SIG-M5 (cell line): ENCODE data around the gene AGR2.
"Not testable (repeated sequence)": the region's sequence is repeated elsewhere in the genome, so short reads cannot be mapped to it uniquely, and the experiment has no call there.

Source experiments
- DNase-seq: peaks from one replicate; lab custom pipeline; 2025; lab: John Stamatoyannopoulos, UW

AGR2 gene

DNA sequence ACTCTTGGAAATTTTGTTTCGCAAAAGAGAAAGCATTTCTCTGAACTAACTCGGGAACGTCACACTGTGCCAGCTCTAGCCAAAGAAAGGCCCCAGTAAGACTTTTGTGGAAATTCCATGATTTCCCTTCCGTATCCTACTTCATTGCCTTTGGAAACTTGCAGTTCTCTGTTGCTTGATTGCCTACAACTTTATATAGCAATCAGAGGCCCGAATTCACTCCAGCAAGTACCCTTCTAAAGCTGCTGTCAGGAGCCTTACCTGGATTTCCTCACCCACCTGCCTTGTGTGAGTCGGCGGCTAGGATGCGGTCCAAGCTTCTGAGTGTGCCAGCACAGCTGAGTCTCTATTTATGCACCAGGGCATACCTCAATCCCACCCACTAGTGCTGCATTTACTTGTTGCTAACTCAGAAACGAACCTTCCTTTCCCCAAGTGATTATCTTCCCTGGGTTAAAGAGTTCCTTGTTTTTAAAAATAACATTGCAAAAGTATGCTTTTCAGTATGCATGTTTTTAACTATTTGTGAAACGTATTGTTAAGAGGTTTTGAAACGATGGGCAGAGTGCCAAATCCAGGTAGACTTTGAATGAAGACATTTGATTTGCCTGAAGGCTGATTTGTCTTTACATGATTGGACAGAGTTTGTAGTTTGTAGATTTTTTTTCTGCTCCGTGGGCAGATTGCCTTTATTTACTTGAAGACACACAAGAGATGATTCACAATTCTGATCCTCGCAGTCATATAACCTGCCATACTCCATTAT lies at the start of gene AGR2:
Gene AGR2 (minus strand): TSS at position 326 of the 766 bp plus-strand sequence. CDS start 3,203 bp downstream, outside the sequence.
- no peak for DNase-seq

DNA sequence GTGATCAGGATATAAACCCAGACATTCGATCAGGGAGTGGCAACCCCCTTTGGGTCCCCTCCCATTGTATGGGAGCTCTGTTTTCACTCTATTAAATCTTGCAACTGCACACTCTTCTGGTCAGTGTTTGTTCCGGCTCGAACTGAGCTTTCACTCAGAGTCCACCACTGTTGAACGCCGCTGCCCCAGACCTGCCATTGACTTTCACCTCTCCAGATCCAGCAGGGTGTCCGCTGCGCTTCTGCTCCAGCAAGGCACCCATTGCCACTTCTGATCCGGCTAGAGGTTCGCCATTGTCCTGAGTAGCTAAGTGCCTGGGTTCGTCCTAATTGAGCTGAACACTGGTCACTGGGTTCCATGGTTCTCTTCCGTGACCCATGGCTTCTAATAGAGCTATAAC lies 48.4 kb upstream of the AGR2 start:
- DNase-seq, result not testable (repeated sequence)

- no peak for DNase-seq
These were observed 47.0 kb upstream of the AGR2 start for GRCh38 chr7:16851829-16852228.

- DNase-seq, result no peak
These were observed 46.0 kb upstream of the AGR2 start for GRCh38 chr7:16850614-16851466.

- no peak for DNase-seq
These were observed 44.7 kb upstream of the AGR2 start for GRCh38 chr7:16849296-16850148.

GRCh38 chr7:16847381-16847860 lies 42.6 kb upstream of the AGR2 start:
- no peak for DNase-seq

DNA sequence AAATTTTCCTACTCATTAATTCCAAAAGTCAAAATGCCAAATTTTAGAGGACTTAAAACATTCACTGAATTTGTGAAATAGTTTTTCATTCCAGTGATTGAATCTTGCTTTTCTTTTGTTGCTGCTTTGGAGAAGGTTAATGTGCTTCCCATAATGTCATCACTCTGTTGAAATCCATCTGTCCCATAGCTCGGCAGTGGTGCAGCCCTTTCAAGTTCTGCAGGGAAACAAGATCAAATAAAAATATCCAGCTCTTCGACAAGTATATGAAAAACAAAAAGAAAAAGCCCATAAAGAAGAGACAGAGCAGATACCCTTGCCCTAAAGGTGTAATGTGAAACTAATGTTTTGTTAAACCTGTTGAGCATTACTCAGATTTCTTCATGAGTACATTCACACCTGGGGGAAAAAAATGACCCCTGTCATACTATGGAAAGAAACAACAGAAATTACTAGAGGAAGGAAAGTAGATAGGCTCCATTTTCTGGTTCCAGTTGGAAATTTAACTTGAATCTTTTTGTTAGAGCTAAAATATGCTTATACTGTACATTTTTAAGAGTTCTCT lies 41.9 kb upstream of the AGR2 start:
- no peak for DNase-seq

DNA sequence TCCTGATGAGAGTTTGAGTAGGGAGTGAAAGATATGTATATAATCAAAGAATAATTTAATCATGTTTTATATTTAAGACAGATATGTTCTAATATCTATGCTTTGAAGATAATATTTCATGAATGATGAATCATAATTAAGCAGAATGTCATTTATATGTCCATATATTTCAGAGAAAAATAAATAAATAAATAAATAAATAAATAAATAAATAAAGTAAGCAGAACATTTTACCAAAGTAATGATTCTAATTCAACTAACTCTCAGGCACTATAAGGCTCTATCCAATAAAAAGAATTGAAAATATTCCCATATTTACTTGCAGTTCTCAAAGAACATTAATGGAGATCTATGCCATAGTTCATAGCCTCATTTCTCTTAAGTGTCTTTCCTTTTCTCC lies 40.9 kb upstream of the AGR2 start:
- DNase-seq, result no peak

GRCh38 chr7:16841681-16842080 lies 36.9 kb upstream of the AGR2 start:
- DNase-seq, result no peak

GRCh38 chr7:16840094-16840493 lies 35.3 kb upstream of the AGR2 start:
- no peak for DNase-seq

- DNase-seq, result no peak
These were observed 34.8 kb upstream of the AGR2 start for GRCh38 chr7:16839646-16840045.

DNA sequence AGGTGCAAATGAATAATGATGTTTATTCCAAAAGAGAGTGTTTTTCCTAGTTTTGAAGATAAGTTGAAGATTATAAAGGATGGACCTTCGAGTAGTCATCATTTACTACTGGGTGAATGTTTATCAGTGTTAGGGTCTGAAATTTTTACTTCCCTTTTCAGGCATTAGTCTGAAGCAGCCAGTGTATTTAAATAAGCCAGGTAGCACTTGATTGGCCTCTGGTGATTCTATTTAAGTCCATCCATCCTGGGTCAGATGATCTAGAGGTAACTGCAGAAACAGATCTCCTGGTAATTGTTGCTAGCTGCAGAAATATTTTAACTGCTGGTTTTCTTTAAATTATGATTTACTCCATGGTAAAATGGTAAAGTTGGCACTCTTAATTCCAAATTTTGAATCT lies 34.1 kb upstream of the AGR2 start:
- DNase-seq, result no peak

- no peak for DNase-seq
These were observed 33.6 kb upstream of the AGR2 start for GRCh38 chr7:16838386-16838785.

DNA sequence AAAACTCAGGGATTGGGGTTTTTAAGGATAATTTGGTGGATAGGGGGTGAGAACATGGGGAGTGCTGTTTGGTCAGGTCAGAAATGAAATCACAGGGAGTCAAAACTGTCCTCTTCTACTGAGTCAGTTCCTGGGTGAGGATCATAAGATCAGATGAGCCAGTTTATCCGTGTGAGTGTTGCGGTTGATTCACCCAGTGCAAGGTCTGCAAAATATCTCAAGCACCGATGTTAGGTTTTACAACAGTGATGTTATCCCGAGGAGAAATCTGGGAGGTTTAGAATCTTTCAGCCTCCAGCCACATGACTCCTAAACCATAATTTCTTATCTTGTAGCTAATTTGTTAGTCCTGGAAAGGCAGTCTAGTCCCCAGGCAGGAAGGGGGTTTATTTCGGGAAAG lies 31.7 kb upstream of the AGR2 start:
- DNase-seq, result no peak

DNA sequence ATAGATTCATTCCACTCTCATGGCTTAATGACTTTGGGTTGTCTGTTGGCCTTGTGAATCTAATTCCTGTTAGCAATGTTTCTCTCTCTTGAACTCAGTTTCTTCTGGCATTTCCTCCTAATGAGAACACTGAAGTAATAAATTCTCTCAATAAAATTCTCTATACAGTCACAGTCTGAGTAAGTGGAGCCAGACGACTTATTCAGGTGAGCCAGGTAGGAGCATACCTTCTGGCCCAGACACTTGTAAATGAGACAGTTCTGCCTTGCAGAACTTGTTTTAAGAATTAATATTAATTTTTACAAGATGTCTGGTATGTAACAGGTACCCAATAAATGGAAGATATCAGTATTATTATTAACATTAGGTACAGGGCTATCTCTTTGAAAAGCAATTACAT lies 28.6 kb upstream of the AGR2 start:
- no peak for DNase-seq

GRCh38 chr7:16826060-16826459 lies 21.3 kb upstream of the AGR2 start:
- no peak for DNase-seq

DNA sequence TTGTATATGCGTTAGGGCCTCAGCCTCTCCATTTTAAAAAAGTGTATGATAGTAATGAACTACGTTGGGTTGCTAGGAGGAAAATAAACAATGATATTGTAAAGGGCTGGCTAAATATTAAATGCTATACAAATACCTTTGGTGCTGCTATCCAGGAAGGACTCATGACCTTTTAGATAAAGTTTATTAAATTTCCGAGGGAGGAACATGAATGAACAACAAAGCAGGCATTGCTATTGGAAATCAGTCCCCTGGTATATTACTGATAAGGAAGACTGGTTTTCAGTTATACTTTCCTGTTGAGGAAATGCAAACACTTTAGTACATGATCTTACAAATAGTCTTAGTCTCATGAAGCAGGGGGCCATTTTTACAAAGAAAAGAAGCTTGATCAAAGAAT lies 17.2 kb upstream of the AGR2 start:
- DNase-seq, result no peak

DNA sequence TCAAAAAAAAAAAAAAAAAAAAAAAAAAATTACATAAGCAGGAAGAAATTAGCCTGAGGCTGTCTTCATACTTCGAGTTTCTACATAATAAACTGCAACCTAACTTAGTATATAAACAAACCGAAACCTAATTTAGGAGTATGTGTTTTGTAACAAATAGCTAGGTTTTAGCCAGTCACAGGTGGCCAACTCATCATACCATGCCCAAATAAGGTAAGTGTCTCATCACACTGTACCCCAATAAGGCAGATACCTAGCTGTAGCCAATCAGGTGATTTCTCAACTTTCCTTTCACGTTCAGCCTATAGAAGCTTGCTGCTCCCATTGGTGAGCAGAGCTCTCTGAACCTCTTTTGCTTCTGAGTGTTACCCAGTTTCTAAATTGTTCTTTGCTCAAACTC lies 13.9 kb upstream of the AGR2 start:
- no peak for DNase-seq

- no peak for DNase-seq
These were observed 12.7 kb upstream of the AGR2 start for GRCh38 chr7:16817536-16817935.

- DNase-seq, result peak; percentile 16
These were observed 12.0 kb upstream of the AGR2 start for GRCh38 chr7:16816824-16817223.

DNA sequence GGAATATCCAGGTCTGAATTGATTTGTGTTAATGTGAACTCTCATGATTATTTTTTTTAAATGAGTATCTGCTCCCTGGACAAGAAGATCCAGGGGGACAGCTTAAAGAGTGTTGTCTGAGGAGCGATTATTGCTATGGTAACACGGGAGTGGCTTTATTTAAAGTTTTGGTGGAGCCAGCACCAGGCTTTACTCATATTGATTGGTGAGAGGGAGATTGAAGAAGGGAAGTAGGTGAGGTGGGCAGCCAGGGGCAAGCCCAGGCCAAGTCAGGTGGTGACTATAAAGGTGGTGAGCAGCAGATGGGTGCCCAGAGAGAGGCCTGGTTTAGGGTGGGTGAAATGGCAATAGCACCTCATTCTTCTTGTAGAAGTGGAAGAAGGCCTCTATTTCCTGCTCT lies 10.2 kb upstream of the AGR2 start:
- DNase-seq, result no peak

GRCh38 chr7:16813232-16813616 lies 8.4 kb upstream of the AGR2 start:
- no peak for DNase-seq
